Naive B cell (primary cell): ENCODE measurements around the gene GNG14. TPM values are rescaled to one million over a fixed set of nuclear protein-coding genes. Genes with fewer than 3 reads are reported as not detected.
A peak's percentile ranks its signal among the peaks of the same experiment; 100 is the strongest.

Experiments used
- ATAC-seq, 2 donors: fragments of 150-1000 bp; cut with Tn5 transposase; 2 replicates each; pipeline ENCODE4 v1.10.0; 2021; ENCODE audit warnings: low read depth in 2 of 2, mild to moderate bottlenecking in 2 of 2, moderate library complexity in 2 of 2
- DNase-seq: peaks from one replicate; pipeline ENCODE4 v3.0.0; 2022
- H3K27ac Mint-ChIP-seq, 6 donors: one replicate each; pipeline ENCODE4 v1.8.0; 2020 to 2022; ENCODE audit warnings: mild to moderate bottlenecking in 6 of 6, mixed read lengths in 6 of 6, moderate library complexity in 5 of 6, inconsistent platforms in 2 of 6
- H3K27me3 Mint-ChIP-seq, 3 donors: one replicate each; pipeline ENCODE4 v1.8.0; 2021 to 2022; ENCODE audit warnings: mixed read lengths in 3 of 3, mild to moderate bottlenecking in 1 of 3
- H3K36me3 Mint-ChIP-seq, 2 donors: one replicate each; pipeline ENCODE4 v1.8.0; 2020 to 2022; ENCODE audit warnings: mixed read lengths in 2 of 2, inconsistent platforms in 1 of 2, mild to moderate bottlenecking in 1 of 2
- H3K4me1 Mint-ChIP-seq, 3 donors: one replicate each; pipeline ENCODE4 v1.8.0; 2020 to 2022; ENCODE audit warnings: mixed read lengths in 3 of 3, inconsistent platforms in 1 of 3, mild to moderate bottlenecking in 1 of 3, moderate library complexity in 1 of 3
- H3K4me3 Mint-ChIP-seq, 8 donors: one replicate each; pipeline ENCODE4 v1.8.0; 2020 to 2022; ENCODE audit warnings: mild to moderate bottlenecking in 8 of 8, mixed read lengths in 8 of 8, moderate library complexity in 8 of 8, inconsistent platforms in 2 of 8
- H3K9me3 Mint-ChIP-seq, 7 donors: one replicate each; pipeline ENCODE4 v1.8.0; 2020 to 2022; ENCODE audit warnings: mixed read lengths in 7 of 7, mild to moderate bottlenecking in 5 of 7, inconsistent platforms in 2 of 7, moderate library complexity in 1 of 7
- polyA plus RNA-seq, 6 donors: library from polyadenylated mRNA; unstranded; fragments of 300-500 nt; fragmentation: Illumina TruSeq; gene quantifications; one replicate each; pipeline ENCODE4 v1.2.3, GENCODE V29; 2021; ENCODE audit warnings: low read depth in 6 of 6

Gene GNG14
- polyA plus RNA-seq, 6 donors from 2014 or later, result not detected

DNA sequence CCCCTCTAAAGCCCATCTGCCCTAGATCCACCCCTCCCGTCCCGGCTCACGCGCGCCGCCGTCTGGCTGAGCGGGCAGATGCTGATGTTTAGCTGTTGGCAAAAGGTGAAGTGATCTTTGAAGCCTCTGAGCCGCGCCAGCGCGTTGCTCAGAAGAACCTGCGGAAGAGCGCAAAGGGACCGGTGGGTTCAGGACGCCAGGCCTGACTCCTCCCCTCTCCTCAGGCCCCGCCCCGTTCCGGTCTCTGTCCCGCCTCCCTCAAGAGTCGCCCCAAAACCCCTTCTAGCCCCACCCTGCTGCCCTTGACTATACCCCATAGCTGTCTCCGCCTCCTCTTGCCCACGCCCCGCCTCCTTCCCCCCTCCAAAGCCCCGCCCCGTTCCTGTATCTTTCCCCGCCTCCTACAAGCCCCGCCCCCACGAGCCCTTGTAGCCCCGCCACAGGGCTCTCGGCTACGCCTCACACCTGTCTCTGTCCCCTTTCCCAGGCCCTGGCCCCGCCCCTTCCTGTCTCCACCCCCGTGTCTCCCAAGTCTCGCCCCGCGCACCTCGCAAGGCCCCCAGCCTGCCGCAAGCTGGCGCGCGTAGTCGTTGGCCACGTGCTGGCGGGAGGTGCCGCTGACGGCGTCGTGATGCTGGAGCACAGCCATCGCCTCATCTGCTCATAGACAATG lies 30.8 kb upstream of the GNG14 start:
- Mint-ChIP-seq H3K36me3 (peaks cover 4 to 25% of the 10 kb centered on the region in 2 donors), H3K9me3 (no peaks in the 10 kb centered on the region), H3K4me3 (peak overlapping the region in 2 of 8 donors; percentile 23 to 69), H3K27ac (peak overlapping the region in 1 of 6 donors; percentile 82), H3K4me1 (peaks cover 6 to 25% (median 11%) of the 10 kb centered on the region in 3 donors), H3K27me3 (no peaks in the 10 kb centered on the region)
- ATAC-seq, result no peak
- no peak for DNase-seq

DNA sequence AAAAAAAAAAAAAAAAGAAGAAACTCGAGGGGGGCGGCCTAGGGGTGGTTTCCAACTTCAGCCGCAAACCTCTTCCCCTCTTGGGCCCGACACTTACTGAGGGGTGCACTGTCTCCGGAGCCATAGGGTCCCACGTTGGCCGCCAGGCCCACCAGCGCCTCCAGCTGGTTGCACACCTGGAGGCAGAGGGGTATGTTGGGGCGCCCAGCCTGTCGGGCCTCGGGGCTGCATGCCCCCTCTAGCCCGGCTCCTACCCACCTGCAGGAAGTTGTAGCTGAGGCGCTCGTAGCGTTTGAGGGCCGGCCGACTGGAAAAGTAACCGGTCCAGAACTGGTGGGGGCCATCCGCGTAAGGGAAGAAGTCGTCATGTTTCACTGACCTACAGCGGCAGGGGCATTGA lies 29.8 kb upstream of the GNG14 start:
- H3K27ac Mint-ChIP-seq, result peak overlapping the region in 1 of 6 donors; percentile 90
- peaks cover 6 to 25% (median 11%) of the 10 kb centered on the region in 3 donors for H3K4me1 Mint-ChIP-seq
- H3K4me3 Mint-ChIP-seq, result no peak overlapping the region
- DNase-seq (no peak), ATAC-seq (no peak)
- peaks cover 4 to 25% of the 10 kb centered on the region in 2 donors for H3K36me3 Mint-ChIP-seq
- no peaks in the 10 kb centered on the region for H3K9me3 Mint-ChIP-seq
- no peaks in the 10 kb centered on the region for H3K27me3 Mint-ChIP-seq

DNA sequence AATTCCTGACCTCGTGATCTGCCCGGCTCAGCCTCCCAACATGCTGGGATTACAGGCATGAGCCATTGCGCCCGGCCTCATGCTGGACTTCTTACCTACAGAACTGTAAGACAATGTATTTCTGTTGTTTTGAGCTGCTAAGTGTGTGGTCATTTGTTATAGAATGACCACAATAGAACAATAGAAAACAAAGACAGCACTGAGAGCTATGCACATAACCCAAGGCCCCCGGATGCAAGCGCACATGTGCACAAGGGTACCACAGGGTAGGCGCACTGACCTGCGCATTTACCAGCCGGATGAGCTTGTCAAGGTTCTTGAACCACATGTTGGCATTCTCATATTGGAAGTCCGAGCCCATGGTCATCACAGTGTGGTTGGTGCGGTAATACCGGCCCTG lies 26.8 kb upstream of the GNG14 start:
- Mint-ChIP-seq H3K27ac (peak overlapping the region in 1 of 6 donors; percentile 41), H3K4me3 (no peak overlapping the region), H3K9me3 (no peaks in the 10 kb centered on the region), H3K36me3 (peaks cover 0 to 14% of the 10 kb centered on the region in 2 donors), H3K27me3 (no peaks in the 10 kb centered on the region), H3K4me1 (peaks cover 22 to 34% (median 29%) of the 10 kb centered on the region in 3 donors)
- ATAC-seq (no peak), DNase-seq (no peak)

DNA sequence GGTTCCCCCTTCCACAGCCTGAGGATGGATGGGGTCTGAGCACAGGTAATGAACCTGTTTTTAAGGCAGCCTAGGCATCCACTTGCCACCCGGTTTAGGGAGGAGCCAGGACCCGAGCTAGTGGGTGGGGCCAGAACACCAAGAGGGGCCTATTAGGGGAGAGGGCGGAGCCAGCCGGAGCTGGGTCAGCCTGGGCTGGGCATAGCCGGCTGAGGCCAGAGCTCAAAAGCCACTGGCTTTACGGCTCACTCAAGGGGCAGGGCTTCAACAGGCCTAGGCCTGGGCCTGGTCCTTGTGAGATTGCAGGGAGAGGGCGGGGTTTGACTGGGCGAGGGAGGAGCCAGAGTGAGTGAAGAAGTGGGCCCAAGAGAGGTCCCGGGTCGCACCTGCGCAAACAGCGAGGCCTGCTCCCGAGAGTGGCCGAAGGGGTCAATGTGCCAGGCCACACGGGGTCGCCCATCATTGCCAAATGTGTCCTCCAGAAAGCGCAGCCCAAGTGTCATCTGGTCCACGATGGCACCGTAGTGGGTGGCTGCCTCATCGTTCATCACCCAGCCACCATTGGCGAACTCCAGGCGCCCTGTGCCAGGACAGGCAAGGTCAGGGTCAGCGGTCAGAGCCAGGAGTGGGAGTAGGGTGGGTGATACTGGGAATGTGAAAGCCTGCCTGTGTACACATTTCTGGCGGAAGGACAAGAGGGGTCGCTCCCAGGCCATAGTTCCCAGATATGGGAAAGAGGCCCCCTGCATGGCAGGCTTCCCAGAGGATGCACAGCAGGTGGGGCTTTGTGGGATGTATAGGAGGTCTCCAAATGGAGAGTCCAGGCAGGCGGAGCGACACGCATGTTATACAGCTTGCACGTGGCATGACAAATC lies 23.2 kb upstream of the GNG14 start:
- Mint-ChIP-seq H3K9me3 (no peaks in the 10 kb centered on the region), H3K4me1 (peaks cover 42 to 60% (median 50%) of the 10 kb centered on the region in 3 donors), H3K27me3 (no peaks in the 10 kb centered on the region), H3K27ac (peak overlapping the region; percentile 100), H3K36me3 (peaks cover 0 to 8% of the 10 kb centered on the region in 2 donors), H3K4me3 (peak overlapping the region; percentile 91 to 100 (median 99))
- DNase-seq, result no peak
- ATAC-seq, result no peak

DNA sequence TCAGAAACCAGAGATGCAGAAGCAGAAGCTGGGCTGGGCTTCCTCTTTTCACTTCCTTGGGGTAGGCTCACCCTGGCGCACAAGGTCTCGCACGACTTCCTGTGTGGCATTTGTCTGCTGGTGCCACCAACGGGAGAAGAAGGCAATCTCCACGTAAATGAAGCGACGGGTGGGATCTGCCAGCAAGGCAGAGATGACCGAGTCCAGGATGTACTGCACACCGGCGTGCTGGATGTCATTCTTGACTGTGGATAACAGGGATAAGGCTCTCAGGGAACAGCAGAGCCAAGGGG lies 22.6 kb upstream of the GNG14 start:
- Mint-ChIP-seq H3K9me3 (no peaks in the 10 kb centered on the region), H3K27ac (peak overlapping the region; percentile 100), H3K4me3 (peak overlapping the region; percentile 91 to 100 (median 99)), H3K27me3 (no peaks in the 10 kb centered on the region), H3K36me3 (peaks cover 0 to 2% of the 10 kb centered on the region in 2 donors), H3K4me1 (peaks cover 39 to 62% (median 50%) of the 10 kb centered on the region in 3 donors)
- peak; percentile 89 for DNase-seq
- ATAC-seq, result peak; percentile 73 to 80

DNA sequence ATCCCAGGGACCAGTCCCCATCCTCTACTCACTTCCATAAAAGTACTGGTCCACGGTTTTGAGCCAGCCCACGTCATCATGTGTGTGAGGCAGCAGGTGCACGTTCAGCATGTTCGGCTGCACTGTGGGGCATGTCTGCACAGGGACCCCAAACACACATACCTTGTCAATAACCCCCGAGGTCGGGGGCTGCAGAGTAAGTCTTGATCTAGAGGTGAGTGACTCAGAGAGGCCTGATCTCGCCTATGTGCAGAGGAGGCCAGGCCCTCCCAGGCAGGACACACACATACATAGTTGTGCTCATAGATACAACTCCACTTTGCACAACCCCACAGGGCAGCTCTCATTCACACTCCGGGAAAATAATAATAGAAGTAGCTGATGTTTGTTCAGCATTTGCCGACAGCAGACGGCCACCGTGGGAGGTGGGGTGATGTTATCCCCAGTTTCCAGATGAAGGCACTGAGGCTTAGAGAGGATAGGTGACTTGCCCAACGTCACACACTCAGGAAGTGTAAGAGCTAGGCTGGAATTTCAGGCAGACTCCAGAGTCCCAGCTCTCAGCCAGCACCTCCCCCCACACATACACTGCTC lies 22.0 kb upstream of the GNG14 start:
- H3K9me3 Mint-ChIP-seq, result no peaks in the 10 kb centered on the region
- peak overlapping the region; percentile 100 for H3K27ac Mint-ChIP-seq
- peak; percentile 66 for DNase-seq
- no peaks in the 10 kb centered on the region for H3K27me3 Mint-ChIP-seq
- no peaks in the 10 kb centered on the region for H3K36me3 Mint-ChIP-seq
- H3K4me3 Mint-ChIP-seq, result peak overlapping the region; percentile 91 to 100 (median 99)
- peaks cover 36 to 68% (median 53%) of the 10 kb centered on the region in 3 donors for H3K4me1 Mint-ChIP-seq
- peak; percentile 35 to 44 for ATAC-seq

DNA sequence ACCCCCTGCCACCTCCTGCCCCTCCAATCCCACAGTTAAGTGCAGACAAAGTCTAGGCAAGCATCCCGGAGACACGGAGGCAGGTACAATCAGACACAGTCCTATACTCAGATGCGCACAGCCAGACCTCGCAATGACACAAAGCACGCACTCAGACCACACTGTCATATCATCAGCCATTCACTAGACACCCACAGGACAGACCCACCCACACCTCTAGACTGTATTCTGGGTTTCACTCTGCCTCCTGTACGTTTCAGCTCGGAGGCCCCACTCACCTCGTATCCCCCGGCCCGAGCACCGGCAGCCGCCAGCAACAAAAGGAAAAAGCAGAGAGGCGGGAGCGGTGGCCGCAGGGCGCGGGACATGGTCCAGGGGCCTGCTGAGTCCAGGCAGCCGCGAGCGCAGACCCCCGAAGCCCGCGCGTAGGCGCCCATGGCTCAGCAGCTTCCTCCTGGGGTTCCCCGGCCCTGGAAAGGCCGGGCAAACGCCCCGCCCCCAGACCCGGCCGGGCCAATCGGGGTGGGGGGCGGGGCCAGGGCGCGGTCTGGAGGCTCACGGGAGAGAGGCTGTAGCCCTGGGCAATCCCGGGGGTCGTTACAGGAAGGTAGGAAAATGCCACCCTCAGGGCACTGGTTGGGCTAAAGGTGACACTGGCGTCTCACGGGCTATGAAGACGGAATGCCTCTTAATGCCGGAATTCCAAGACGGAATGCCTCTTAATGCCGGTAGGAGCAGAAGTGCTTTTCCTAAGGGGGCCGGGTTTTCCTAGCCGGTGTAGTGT lies 21.3 kb upstream of the GNG14 start, which contains the start of the genes MAN2B1 and WDR83:
TSS of gene MAN2B1 (minus strand) at position 478 of the 784 bp plus-strand sequence. CDS start at position 437, 41 bp downstream.
TSS of gene WDR83 (plus strand) at position 543 of the 784 bp plus-strand sequence. CDS start 2,984 bp downstream, outside the sequence.
- Mint-ChIP-seq H3K27ac (peak within 1 kb of the TSS; percentile 100), H3K4me3 (peak within 1 kb of the TSS; percentile 91 to 100 (median 99)), H3K9me3 (no peaks in the 10 kb centered on the region), H3K36me3 (no peaks in the 10 kb centered on the region), H3K4me1 (peaks cover 36 to 67% (median 53%) of the 10 kb centered on the region in 3 donors), H3K27me3 (no peaks in the 10 kb centered on the region)
- peak; percentile 61 to 63 for ATAC-seq
- DNase-seq, result peak; percentile 85

DNA sequence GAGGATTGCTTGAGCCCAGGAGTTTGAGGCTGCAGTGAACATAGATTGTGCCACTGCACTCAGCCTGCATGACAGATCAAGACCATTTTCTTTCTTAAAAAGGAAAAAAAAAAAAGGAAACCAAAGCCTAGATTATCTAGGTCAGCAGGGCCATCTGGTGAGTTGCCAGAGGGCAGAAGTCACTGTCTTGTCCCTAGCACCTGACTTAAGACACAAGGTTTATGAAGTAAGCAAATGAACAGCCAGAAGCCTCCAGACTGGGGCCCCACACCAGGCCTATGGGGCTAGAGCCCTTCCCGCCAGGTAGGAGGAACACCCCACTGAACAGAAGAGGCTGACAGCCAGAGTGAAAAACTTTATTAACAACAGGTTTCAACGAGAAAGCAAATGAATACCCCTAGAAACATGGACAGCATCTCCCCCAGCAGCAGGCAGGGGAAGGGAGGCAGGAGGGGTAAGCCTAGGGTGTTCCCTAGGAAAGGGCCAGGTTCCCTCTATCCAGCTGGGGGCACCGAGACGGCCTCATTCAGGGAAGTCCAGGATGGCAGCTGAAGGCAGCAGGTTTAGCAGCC lies 20.0 kb upstream of the GNG14 start:
- DNase-seq, result no peak
- H3K4me3 Mint-ChIP-seq, result peak overlapping the region; percentile 91 to 100 (median 98)
- peaks cover 42 to 75% (median 61%) of the 10 kb centered on the region in 3 donors for H3K4me1 Mint-ChIP-seq
- no peak for ATAC-seq
- H3K36me3 Mint-ChIP-seq, result no peaks in the 10 kb centered on the region
- H3K27me3 Mint-ChIP-seq, result no peaks in the 10 kb centered on the region
- no peaks in the 10 kb centered on the region for H3K9me3 Mint-ChIP-seq
- peak overlapping the region in 5 of 6 donors; percentile 99 to 100 (median 100) for H3K27ac Mint-ChIP-seq

DNA sequence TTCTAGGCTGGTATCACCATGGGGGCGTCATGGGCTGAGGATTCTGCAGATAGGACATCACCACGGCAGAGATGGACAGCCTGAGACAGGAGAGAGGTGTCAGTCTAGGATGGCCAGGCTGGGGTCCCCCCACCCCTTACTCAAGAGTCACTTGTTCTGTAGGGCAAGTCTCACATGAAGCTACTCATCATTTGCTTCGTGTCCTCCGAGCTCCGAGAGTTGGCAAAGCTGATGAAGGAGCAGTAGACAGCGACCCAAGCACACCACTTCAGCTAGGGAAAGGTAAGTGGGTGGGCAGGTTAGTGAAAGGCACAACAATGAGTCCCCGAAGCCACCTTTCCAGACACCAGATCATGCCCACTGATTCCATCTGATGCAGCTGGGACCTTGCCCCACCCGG lies 19.5 kb upstream of the GNG14 start:
- Mint-ChIP-seq H3K9me3 (no peaks in the 10 kb centered on the region), H3K4me1 (peaks cover 42 to 72% (median 61%) of the 10 kb centered on the region in 3 donors), H3K4me3 (peak overlapping the region; percentile 91 to 99 (median 98)), H3K27ac (peak overlapping the region; percentile 99 to 100 (median 100)), H3K27me3 (no peaks in the 10 kb centered on the region), H3K36me3 (no peaks in the 10 kb centered on the region)
- DNase-seq, result no peak
- ATAC-seq, result no peak

DNA sequence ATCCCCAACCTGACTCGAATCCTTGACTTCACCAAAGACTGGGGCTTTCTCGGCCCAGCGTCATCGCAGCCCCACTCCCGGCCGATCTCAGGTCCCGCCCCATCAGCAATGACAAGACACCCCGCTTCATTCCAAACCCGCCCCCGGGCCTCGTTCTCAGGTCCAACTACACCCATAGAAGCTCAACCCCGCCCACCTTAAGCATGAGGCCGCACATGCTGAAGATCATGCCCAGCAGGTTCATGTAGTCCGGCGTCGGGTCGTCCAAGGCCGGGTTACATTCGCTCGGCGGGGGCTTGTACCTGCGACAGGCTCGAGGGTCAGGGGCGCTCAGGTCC lies 18.9 kb upstream of the GNG14 start:
- Mint-ChIP-seq H3K27me3 (no peaks in the 10 kb centered on the region), H3K36me3 (peaks cover 0 to 2% of the 10 kb centered on the region in 2 donors), H3K9me3 (no peaks in the 10 kb centered on the region), H3K4me1 (peaks cover 44 to 70% (median 65%) of the 10 kb centered on the region in 3 donors), H3K27ac (peak overlapping the region; percentile 99 to 100 (median 100)), H3K4me3 (peak overlapping the region; percentile 91 to 99 (median 98))
- peak; percentile 13 to 15 for ATAC-seq
- peak; percentile 56 for DNase-seq

DNA sequence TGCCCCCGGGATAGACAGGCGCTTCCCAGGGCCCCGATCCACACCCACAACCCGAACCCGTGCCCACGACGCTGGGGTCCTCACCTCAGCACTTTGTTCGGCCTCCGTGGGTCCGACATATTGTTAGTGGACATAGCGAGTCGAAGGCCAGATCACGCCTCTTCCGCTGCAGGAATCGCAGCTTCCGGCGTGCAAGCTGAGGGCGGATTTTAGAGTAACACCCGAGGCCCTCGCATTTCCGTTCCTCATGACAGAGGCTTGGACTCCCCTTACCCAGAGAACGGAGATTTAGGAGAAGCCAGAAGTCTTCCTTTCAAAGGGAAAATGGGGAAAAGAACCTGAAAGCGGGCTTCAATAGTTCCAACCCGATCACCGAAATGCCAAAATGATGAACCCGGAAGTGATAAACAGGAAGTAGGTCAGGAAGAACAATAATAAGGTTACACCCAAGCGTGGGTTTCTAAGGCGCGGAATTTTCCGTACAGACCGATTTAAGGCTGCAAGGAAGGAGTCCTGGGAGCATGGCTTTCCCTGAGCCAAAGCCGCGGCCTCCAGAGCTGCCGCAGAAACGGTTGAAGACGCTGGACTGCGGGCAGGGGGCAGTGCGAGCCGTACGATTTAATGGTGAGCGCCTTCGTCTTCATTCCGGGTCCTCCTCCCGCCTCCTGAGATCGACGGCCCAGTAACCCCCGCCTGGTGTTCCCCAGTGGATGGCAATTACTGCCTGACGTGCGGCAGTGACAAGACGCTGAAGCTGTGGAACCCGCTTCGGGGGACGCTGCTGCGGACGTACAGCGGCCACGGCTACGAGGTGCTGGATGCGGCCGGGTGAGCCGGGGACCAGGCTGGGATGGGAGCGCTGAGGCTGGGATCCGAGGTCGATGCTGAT lies 18.3 kb upstream of the GNG14 start:
- H3K36me3 Mint-ChIP-seq, result peaks cover 0 to 8% of the 10 kb centered on the region in 2 donors
- DNase-seq, result peak; percentile 77

More for the DNA sequence above, 18.3 kb upstream of the GNG14 start:
- Mint-ChIP-seq H3K27me3 (no peaks in the 10 kb centered on the region), H3K4me1 (peaks cover 45 to 66% (median 64%) of the 10 kb centered on the region in 3 donors), H3K4me3 (peak overlapping the region; percentile 91 to 99 (median 98)), H3K9me3 (no peaks in the 10 kb centered on the region), H3K27ac (peak overlapping the region; percentile 99 to 100 (median 100))
- peak; percentile 8 to 10 for ATAC-seq
